SU-DHL-6 (cell line): ENCODE data around the gene FASTKD3.

ENCODE experiments used
- CTCF ChIP-seq: fragments of 200-600 bp; sonication (generic); IDR thresholded peaks from one replicate; pipeline ENCODE4 v1.5.1; 2017; ENCODE audit warnings: antibody characterized with exemption, mild to moderate bottlenecking, low read length, moderate library complexity; ENCODE audit not compliant: insufficient read depth, poor library complexity, severe bottlenecking
- EZH2phosphoT487 ChIP-seq: fragments of 200-600 bp; sonication (generic), shearing (Covaris generic); conservative IDR thresholded peaks from 2 replicates; pipeline ENCODE4 v1.6.1; 2018; ENCODE audit warnings: mild to moderate bottlenecking, antibody characterized with exemption, low read length, moderate library complexity, mixed read lengths

DNA sequence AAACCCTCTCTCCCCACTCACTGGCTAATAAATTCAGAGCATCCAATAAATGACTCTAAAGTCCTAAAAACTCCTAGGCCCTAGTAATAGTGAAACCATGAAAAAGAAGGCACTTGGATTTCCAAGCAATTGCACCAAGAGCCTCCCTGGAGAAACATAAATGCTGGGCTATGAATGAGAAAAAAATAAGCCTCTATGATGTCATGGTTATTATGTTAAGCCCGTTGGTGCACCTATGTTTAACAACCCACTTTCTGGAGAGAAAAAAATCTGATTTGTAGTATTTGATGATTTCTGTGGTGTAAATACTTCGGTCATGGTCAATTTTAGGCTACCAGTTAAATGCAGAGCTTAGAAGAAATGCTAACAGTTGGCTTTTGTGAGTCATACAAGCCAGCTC, 26.3 kb downstream of the FASTKD3 start:
- TF ChIP-seq CTCF (no peak), EZH2phosphoT487 (no peak)
